ENCODE results near the gene FILIP1L.

FILIP1L gene

DNA sequence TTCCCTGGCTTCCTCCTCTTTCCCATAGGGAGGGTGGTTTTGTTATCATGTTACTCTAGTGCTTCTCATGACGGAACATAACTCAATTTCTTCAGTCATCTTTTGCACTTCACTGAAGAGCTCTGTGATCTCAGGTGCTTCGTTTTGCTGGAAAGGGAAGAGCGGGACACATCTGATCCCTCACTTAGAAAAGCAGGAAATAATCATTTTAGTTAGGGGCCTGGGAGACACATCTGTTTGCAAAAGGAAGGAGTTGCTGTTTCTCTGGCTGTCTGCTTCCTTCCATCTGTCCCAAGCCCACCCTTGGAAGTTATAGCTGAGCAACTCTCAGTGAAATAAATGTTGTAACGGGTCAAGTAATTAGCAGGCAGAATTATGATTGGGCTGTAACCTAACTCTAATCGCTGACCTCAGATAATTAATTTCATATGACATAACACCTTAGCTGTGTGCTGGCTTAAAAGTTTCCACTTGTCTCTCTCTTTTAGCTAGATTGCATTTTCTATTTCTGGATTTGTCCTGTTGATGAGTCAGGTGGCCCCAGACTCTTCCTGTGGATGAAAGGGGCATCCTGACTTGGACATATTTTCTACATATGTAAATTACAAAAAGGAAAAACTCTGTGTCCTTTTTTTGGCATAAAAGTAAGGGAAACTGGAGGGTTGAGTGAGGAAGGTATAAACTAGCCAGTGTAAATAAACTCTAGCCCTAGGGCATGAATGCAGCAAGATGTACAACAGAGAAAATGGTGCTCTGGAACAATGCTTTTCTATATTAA, 11.0 kb upstream of the FILIP1L start:
- in situ Hi-C loops (cut with MboI; ENCODE audit: low sequenced_read_pairs) = no loop called here

GRCh38 chr3:100124201-100124761, 10.0 kb upstream of the FILIP1L start:
- in situ Hi-C loops (cut with MboI; ENCODE audit: low sequenced_read_pairs) = no loop called here

- in situ Hi-C loops (cut with MboI; ENCODE audit: low sequenced_read_pairs) = no loop called here
Observed at GRCh38 chr3:100123112-100123511, 8.8 kb upstream of the FILIP1L start.

DNA sequence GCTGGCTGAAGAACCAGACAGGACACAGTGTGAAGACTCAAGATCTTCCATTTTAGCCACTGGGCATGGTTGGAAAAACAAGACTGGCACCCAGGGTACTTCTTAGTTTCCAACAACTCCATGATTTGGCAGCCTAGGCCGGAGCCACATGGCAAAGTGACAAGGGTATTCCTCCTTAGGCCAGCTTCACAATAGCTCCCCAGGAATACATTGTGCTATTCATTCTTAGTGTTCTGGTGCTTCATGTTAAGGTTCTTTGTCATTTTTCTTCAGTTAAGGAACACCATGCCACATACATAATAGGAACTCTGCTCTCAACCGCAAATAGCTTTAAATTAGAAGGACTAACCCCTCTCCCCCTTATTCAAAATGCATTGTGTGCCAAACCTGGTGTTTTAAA, 8.0 kb upstream of the FILIP1L start:
- in situ Hi-C loops (cut with MboI; ENCODE audit: low sequenced_read_pairs) = no loop called here

GRCh38 chr3:100120693-100121092, 6.4 kb upstream of the FILIP1L start:
- in situ Hi-C loops (cut with MboI; ENCODE audit: low sequenced_read_pairs) = no loop called here

- in situ Hi-C loops (cut with MboI; ENCODE audit: low sequenced_read_pairs) = no loop called here
Observed at GRCh38 chr3:100120012-100120411, 5.7 kb upstream of the FILIP1L start.

DNA sequence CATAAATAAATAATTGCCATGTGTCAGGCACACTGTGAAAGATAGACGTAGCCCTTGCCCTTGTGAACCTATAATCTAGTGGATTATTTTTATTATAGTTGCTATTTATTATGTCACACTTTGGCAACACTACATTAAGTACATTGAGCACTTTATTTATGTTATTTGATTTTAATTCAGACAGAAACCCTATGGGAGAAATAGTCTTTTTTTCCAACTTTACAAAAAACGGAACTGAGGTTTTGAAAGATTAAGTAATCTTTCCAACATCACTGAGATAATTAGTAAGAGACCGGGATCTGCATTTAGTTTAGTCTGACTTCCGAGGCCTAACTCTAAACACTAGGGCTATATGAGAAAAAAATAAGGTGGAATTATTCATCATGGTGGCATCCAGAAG, 2.8 kb upstream of the FILIP1L start:
- in situ Hi-C loops (cut with MboI; ENCODE audit: low sequenced_read_pairs) = no loop called here

DNA sequence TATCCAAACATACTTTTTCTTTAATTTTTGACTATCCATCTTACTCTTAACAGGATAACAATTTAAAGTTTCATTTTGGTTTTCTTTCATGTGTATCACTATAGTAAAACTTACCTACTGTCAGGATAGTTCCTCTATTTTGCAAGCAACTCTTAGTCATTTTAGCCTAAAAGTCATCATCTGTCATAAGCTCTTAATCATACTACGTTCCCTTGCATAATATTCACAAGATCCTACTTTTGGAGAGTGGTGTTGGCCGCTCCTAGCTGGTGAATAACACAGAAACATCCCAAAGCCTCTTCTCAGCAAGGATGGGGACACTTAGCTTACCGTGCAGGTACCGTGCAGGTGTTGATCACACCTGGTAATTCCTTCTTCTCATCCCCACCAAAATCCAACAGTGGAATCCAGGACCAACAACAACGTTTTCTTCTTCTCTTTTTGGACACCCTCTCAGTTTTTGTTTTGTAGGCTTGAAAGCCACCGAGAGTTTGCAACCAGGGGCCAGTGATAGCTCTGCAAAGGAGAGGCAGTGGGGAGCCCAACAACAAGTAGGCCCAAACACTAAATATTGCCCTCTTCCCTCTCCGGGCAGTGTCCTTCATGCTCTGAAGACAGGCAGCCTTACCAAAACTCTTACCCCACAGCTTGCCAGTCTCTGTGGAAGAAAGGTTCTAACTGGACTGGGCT, 433 bp downstream of the FILIP1L start:
- in situ Hi-C loops (cut with MboI; ENCODE audit: low sequenced_read_pairs) = no loop called here

GRCh38 chr3:100111728-100112127, 2.6 kb downstream of the FILIP1L start:
- in situ Hi-C loops (cut with MboI; ENCODE audit: low sequenced_read_pairs) = no loop called here

GRCh38 chr3:100110162-100110561, 4.1 kb downstream of the FILIP1L start:
- in situ Hi-C loops (cut with MboI; ENCODE audit: low sequenced_read_pairs) = no loop called here

GRCh38 chr3:100108464-100109079, 5.7 kb downstream of the FILIP1L start:
- in situ Hi-C loops (cut with MboI; ENCODE audit: low sequenced_read_pairs) = no loop called here

DNA sequence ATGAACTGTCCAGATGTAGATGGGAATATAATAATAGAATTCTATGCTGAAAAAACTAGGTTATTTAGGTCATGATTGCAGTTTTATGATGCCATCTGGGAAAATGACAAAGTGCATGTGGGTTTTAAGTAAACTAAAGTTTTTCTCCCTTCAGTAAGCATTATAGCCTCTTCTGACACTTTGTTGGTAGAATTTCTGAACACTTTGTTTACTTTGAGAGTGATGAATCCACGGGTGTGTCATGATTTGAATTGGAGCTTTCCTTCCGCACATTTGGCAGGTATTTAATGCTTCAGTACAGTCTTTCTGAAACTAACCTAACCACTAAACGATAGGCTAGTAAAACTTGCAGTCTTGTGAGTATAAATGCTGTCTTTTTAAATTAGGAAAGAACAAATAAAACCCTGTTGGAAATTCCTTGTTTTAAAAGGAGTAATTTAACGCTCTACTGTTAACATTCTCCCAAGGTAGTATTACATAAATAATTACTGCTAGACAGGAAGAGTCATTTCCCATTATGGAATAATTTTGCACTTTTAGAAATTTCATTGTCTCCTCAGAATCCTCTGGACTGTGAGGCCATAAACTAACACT, 7.0 kb downstream of the FILIP1L start:
- in situ Hi-C loops (cut with MboI; ENCODE audit: low sequenced_read_pairs) = no loop called here

DNA sequence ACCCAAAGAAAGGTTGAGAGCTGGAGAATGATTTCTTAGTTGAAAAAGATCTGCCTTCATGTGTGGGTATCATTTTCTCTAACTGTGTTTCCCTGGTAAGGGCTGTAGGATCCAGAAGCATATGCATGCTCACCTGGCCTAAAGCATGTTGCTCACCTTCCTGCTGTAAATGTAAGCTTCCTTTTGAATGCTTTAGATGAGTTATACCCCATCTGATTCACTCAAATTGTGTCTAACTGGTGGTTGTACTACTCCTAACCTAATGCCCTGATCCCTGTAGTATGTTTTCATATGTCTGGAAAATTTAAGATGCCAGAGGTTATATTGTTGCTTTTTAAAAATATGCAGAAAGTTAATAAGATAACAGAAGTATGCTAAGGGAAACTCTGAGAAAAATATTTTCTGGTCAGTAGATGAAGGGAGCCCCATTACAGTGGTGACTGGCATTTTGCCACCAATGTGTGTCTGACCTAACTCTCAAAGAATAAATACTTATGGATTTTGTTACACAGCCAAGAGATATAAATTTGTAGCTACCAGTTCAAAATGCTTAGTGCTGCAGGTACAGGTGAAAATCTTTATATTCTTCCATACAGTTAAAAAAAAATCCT, 7.7 kb downstream of the FILIP1L start:
- in situ Hi-C loops (cut with MboI; ENCODE audit: low sequenced_read_pairs) = no loop called here

- in situ Hi-C loops (cut with MboI; ENCODE audit: low sequenced_read_pairs) = no loop called here
Observed at GRCh38 chr3:100106094-100106493, 8.2 kb downstream of the FILIP1L start.

- in situ Hi-C loops (cut with MboI; ENCODE audit: low sequenced_read_pairs) = no loop called here
Observed at GRCh38 chr3:100105501-100105900, 8.8 kb downstream of the FILIP1L start.

DNA sequence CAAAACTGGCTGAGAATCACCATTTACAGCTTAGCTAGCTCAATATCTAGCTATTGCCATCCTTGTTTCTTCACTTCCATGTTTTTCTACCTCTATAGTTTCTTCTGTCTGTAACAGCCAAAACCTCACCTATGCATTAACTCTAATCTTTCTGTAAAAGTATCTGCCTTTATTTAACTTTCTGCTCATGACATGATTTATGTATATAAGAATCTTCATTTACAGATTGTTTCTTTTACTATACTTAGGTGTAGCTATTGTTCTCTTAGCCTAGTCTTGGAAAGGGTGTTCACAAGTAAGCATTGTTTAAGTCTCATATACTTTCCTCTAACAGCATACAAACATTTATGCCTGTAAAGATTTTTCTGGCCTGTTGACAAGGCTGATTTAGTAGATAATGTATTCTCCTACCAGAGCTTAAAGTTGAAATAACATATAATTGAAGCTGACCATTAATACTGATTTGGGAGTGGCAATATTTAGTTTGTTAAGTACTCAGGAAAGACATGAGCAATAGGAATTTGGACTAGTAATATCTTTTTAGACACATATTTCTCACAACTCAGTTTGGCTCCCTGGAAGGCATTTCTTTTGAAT, 9.4 kb downstream of the FILIP1L start:
- in situ Hi-C loops (cut with MboI; ENCODE audit: low sequenced_read_pairs) = no loop called here

DNA sequence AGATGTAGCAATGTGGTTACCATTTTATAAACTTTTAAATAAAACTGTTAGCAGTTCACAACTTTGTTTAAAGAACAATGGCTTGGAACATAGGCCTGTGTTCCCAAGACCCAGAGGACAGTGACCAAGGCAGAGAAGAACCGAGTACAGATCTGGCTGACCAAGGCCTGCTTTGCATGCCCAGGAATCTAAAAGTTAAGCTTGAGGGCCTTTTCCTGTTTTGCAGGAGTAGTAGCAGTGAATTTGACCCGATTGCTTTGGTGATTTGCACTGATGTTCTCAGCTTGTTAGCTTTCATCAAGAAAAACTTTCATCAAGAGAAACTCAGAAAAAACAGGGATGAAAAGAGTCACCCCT, 9.9 kb downstream of the FILIP1L start:
- in situ Hi-C loops (cut with MboI; ENCODE audit: low sequenced_read_pairs) = no loop called here

DNA sequence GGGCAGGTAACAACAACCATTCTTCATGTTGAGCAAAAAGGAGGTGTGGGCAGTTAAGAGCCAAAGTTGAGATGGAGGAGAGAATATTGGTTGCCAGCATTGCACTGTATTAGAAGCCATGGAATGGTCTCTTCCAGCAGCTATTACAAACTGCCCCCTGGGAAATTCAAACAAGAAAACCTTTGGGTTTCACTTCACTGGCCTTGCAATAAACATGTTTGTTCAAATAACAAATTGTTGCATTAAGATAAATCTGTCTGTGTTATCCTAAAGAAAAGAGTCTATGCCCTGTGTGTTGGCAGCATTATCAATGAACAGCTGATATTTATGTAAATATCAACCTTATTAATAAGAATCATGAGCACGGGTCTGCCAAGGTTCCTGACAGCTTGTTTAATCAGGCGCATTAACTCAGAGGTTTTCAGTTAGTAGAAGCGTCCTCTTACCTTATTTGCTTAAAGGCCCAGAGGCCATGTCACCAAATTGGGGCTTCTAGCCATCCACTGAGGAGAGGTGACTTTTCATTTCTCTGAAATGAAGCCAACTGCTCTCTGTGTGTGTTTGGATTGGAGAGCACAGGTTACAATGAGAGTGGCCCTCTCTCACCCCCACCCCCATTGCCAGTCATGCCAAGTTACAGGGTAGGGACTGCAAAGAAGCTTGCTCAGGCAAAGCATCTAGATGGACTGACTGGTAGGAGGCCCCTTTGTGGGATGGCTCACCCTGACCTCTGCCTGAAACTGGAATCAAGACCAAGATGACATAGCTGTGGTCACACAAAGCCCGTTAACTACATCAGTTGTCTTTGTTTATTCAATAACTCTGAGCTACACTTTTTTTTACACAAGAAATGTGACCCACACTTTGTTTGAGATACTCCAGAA, 10.5 kb downstream of the FILIP1L start:
- in situ Hi-C loops (cut with MboI; ENCODE audit: low sequenced_read_pairs) = no loop called here

- in situ Hi-C loops (cut with MboI; ENCODE audit: low sequenced_read_pairs) = no loop called here
Observed at GRCh38 chr3:100102757-100103156, 11.5 kb downstream of the FILIP1L start.

DNA sequence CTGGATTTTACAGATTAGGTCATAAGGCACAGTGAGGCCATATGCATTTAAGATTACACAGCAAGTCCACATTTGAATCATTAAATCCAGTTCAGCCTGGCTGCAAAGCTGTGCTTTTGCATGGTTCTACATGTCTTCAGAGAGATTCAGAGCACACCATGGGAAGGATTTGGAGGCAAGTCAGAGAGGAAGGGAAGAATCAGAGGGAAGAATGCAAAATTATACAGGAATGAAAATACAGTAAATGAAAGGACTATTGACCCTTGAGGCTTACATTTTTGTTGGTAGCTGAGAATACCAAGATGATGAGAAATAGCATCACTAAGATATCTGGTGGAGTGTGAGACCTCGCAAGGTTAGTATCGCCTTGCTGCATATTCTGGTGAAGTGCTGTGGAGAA, 13.9 kb downstream of the FILIP1L start:
- in situ Hi-C loops (cut with MboI; ENCODE audit: low sequenced_read_pairs) = no loop called here

Data from HL-60/S4 treated with phorbol 12-myristate 13-acetate at 8.2 ng/mL for 4 days and 3 days (cell line).